C4-2B (cell line): ENCODE data around the gene CEACAM4.

Experiments used
- ZFX ChIP-seq: fragments of 450-650 bp; IDR thresholded peaks from 2 replicates; pipeline ENCODE4 v1.6.1; 2017
- TF ChIP-seq, protein P1 (sequence below): fragments of 450-650 bp; conservative IDR thresholded peaks from 2 replicates; pipeline ENCODE4 v1.5.1; 2017; ENCODE audit warnings: mild to moderate bottlenecking

DNA sequence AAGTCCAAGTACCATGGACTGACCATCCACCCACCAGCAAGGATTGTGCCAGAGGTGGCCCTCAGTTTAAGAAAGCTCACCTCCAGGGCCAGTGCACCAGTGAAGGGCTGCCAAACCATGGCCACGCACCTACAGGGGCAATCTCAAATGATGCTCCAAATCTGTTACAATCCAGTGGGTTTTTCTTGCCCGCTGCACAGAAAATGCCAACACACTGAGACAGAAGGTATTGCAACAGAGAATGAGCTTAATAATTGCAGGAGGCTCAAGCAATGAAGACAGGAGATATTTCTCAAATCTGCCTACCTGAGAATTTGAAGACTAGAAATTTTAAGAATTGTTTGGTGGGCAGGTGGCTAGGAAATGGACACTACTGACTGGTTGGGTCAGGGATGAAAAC lies 39.2 kb upstream of the CEACAM4 start:
- TF ChIP-seq, protein P1, sequence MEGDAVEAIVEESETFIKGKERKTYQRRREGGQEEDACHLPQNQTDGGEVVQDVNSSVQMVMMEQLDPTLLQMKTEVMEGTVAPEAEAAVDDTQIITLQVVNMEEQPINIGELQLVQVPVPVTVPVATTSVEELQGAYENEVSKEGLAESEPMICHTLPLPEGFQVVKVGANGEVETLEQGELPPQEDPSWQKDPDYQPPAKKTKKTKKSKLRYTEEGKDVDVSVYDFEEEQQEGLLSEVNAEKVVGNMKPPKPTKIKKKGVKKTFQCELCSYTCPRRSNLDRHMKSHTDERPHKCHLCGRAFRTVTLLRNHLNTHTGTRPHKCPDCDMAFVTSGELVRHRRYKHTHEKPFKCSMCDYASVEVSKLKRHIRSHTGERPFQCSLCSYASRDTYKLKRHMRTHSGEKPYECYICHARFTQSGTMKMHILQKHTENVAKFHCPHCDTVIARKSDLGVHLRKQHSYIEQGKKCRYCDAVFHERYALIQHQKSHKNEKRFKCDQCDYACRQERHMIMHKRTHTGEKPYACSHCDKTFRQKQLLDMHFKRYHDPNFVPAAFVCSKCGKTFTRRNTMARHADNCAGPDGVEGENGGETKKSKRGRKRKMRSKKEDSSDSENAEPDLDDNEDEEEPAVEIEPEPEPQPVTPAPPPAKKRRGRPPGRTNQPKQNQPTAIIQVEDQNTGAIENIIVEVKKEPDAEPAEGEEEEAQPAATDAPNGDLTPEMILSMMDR = no peak
- TF ChIP-seq ZFX = no peak
